Measurements from ENCODE around the gene HIGD2A. TPM values are rescaled to one million over a fixed set of nuclear protein-coding genes. Genes with fewer than 3 reads are reported as not detected.

Gene HIGD2A
- polyA plus RNA-seq, 2 donors, result 151 to 163 TPM

Other genes starting within 250 kb of the HIGD2A start
- gene SIMC1, start 150.3 kb upstream of the HIGD2A start, polyA plus RNA-seq, result 1 to 10 TPM; 2.9 to 3.3 TPM
- 10 to 100 TPM; 41.8 to 44.4 TPM for gene KIAA1191, start 27.0 kb upstream of the HIGD2A start, polyA plus RNA-seq
- gene ARL10, start 23.3 kb upstream of the HIGD2A start, polyA plus RNA-seq, result 1 to 10 TPM; 2.4 to 3.8 TPM
- gene NOP16, start 153 bp upstream of the HIGD2A start, polyA plus RNA-seq, result 10 to 100 TPM; 50.6 to 70.3 TPM
- 100 to 1,000 TPM; 517 to 730 TPM for gene CLTB, start 27.8 kb downstream of the HIGD2A start, polyA plus RNA-seq
- 10 to 100 TPM in 1 of 2 donors, 1 to 10 TPM in 1; 9.7 to 12.6 TPM for gene FAF2, start 59.6 kb downstream of the HIGD2A start, polyA plus RNA-seq
- gene RNF44, start 148.7 kb downstream of the HIGD2A start, polyA plus RNA-seq, result 10 to 100 TPM; 12.9 to 24.0 TPM
- gene CDHR2, start 160.6 kb downstream of the HIGD2A start, polyA plus RNA-seq, result under 1 TPM; 0.01 to 0.08 TPM
- under 1 TPM; 0.43 to 0.72 TPM for gene GPRIN1, start 221.4 kb downstream of the HIGD2A start, polyA plus RNA-seq
- gene SNCB, start 241.8 kb downstream of the HIGD2A start, polyA plus RNA-seq, result not detected
- not detected for gene EIF4E1B, start 241.9 kb downstream of the HIGD2A start, polyA plus RNA-seq